Caco-2 (cell line): ENCODE data around the gene UQCC2. TPM values are rescaled to one million over a fixed set of nuclear protein-coding genes. Genes with fewer than 3 reads are reported as not detected.

Experiments used
- BruUV-seq: library from RNA; stranded (reverse); fragments of 400-500 nt; replicated peaks from 2 replicates; lab custom pipeline; 2021; lab: Mats Ljungman, UMichigan
- CTCF ChIA-PET: fragments of 300-600 bp; sonication (Branson Sonifier 250); formaldehyde crosslinking; loops from one replicate; lab custom pipeline; 2022; ENCODE audit warnings: antibody characterized with exemption; lab: Charles Lee
- POLR2A ChIA-PET: fragments of 300-600 bp; sonication (Branson Sonifier 250); formaldehyde crosslinking; loops from one replicate; lab custom pipeline; 2022; ENCODE audit warnings: antibody characterized with exemption; lab: Charles Lee
- DNase-seq, 2 experiments: peaks; one replicate each; pipeline versions ENCODE4 v3.0.0 to v3.0.0-alpha.2; 2020 to 2022
- H3K27me3 ChIP-seq: replicated peaks from 2 replicates; pipeline ENCODE4 v1.6.0; 2011; ENCODE audit warnings: low read length; ENCODE audit not compliant: control insufficient read depth, insufficient read depth
- H3K36me3 ChIP-seq: 2 replicates; pipeline ENCODE4 v1.5.1; 2011; ENCODE audit warnings: low read length; ENCODE audit not compliant: control insufficient read depth, insufficient read depth
- H3K4me1 ChIP-seq: fragments of 250-450 bp; sonication (Bioruptor Pico); 2 replicates; pipeline ENCODE4 v1.5.1; 2020; ENCODE audit warnings: mild to moderate bottlenecking
- H3K4me3 ChIP-seq: 2 replicates; pipeline ENCODE4 v1.5.1; 2011; ENCODE audit warnings: low read depth, mild to moderate bottlenecking, control low read depth, low read length
- H3K9me3 ChIP-seq: fragments of 250-450 bp; sonication (Bioruptor Pico); 2 replicates; pipeline ENCODE4 v1.5.1; 2020; ENCODE audit warnings: mild to moderate bottlenecking, moderate library complexity
- H3K27ac Mint-ChIP-seq: one replicate; pipeline ENCODE4 v1.8.0; 2022; ENCODE audit warnings: mixed read lengths; ENCODE audit not compliant: unreplicated experiment
- H3K27me3 Mint-ChIP-seq: one replicate; pipeline ENCODE4 v1.8.0; 2022; ENCODE audit warnings: mixed read lengths; ENCODE audit not compliant: insufficient read depth, unreplicated experiment
- H3K36me3 Mint-ChIP-seq: one replicate; pipeline ENCODE4 v1.8.0; 2022; ENCODE audit warnings: mild to moderate bottlenecking, mixed read lengths; ENCODE audit not compliant: insufficient read depth, unreplicated experiment
- H3K4me1 Mint-ChIP-seq: one replicate; pipeline ENCODE4 v1.8.0; 2022; ENCODE audit warnings: low read depth, mixed read lengths; ENCODE audit not compliant: unreplicated experiment
- H3K4me3 Mint-ChIP-seq: one replicate; pipeline ENCODE4 v1.8.0; 2022; ENCODE audit warnings: mild to moderate bottlenecking, moderate library complexity, mixed read lengths; ENCODE audit not compliant: unreplicated experiment
- H3K9me3 Mint-ChIP-seq: one replicate; pipeline ENCODE4 v1.8.0; 2022; ENCODE audit warnings: mixed read lengths; ENCODE audit not compliant: unreplicated experiment
- CTCF ChIP-seq, 2 experiments: fragments of 200-600 bp in 1 of 2; IDR thresholded peaks; 1 replicate in 1 of 2; 2 replicates in 1 of 2; pipeline versions ENCODE4 v1.5.1 to v1.8.0; 2011 to 2022; ENCODE audit warnings: antibody characterized with exemption in 1 of 2, control low read depth in 1 of 2, inconsistent platforms in 1 of 2, low read depth in 1 of 2, low read length in 1 of 2, mild to moderate bottlenecking in 1 of 2, moderate library complexity in 1 of 2; ENCODE audit not compliant: insufficient read depth in 1 of 2, severe bottlenecking in 1 of 2, unreplicated experiment in 1 of 2
- intact Hi-C: fragments of 100-400 bp; cut with micrococcal nuclease; formaldehyde crosslinking; loops from one replicate; pipeline ENCODE4 v1.10.0; 2022; ENCODE audit not compliant: unreplicated experiment
- total RNA-seq: library from RNA; stranded (reverse); gene quantifications from 2 replicates; pipeline ENCODE4 v1.2.3, GENCODE V29; 2022

Gene UQCC2
- total RNA-seq, 1 experiment from 2014 or later: 122 TPM

- peak; percentile 74 to 77 for DNase-seq
- Histone ChIP-seq H3K36me3 (peaks cover 9% of the 10 kb centered on the region), H3K9me3 (no peaks in the 10 kb centered on the region), H3K4me1 (no peaks in the 10 kb centered on the region), H3K4me3 (no peak overlapping the region), H3K27me3 (no peaks in the 10 kb centered on the region)
- ChIA-PET CTCF (interaction anchor here (0.6 to 2.1 kb wide), 7 partner anchors 9 to 121 kb away, joined by 3 to 17 read pairs (median 5); partner anchors contain the start of genes BAK1 and UQCC2), POLR2A (interaction anchor here (0.6 kb wide), 1 partner anchor 11 kb away, joined by 4 read pairs; the partner anchor contains the start of gene UQCC2)
- Mint-ChIP-seq H3K27me3 (no peaks in the 10 kb centered on the region), H3K4me3 (no peak overlapping the region), H3K4me1 (no peaks in the 10 kb centered on the region), H3K36me3 (peaks cover 57% of the 10 kb centered on the region), H3K9me3 (no peaks in the 10 kb centered on the region), H3K27ac (no peak overlapping the region)
- intact Hi-C loops: loop anchor here (1.0 kb wide), 1 partner anchor 110 kb away; no protein-coding TSS in a partner anchor
- no TSS peak for BruUV-seq
- peak; percentile 64 to 85 for TF ChIP-seq CTCF (IDR thresholded peaks at IDR 0.05; ENCODE audit: insufficient read depth in 1 of 2, low read depth in 1 of 2, low read length in 1 of 2, severe bottlenecking in 1 of 2, unreplicated experiment in 1 of 2)
These were observed 11.0 kb downstream of the UQCC2 start for GRCh38 chr6:33700391-33701050.

GRCh38 chr6:33699739-33700138, 11.8 kb downstream of the UQCC2 start:
- Histone ChIP-seq H3K4me1 (no peaks in the 10 kb centered on the region), H3K4me3 (no peak overlapping the region), H3K9me3 (no peaks in the 10 kb centered on the region), H3K36me3 (peaks cover 11% of the 10 kb centered on the region), H3K27me3 (no peaks in the 10 kb centered on the region)
- Mint-ChIP-seq H3K36me3 (peaks cover 56% of the 10 kb centered on the region), H3K4me3 (no peak overlapping the region), H3K27ac (no peak overlapping the region), H3K9me3 (no peaks in the 10 kb centered on the region), H3K27me3 (no peaks in the 10 kb centered on the region), H3K4me1 (no peaks in the 10 kb centered on the region)
- CTCF ChIA-PET: interaction anchor here (1.2 to 1.7 kb wide), 2 partner anchors 110 to 113 kb away, joined by 8 to 10 read pairs; no protein-coding TSS in a partner anchor
- BruUV-seq: no TSS peak
- no peak for TF ChIP-seq CTCF (IDR thresholded peaks at IDR 0.05; ENCODE audit: insufficient read depth in 1 of 2, low read depth in 1 of 2, low read length in 1 of 2, severe bottlenecking in 1 of 2, unreplicated experiment in 1 of 2)
- no peak for DNase-seq
- intact Hi-C loops: loop anchor here (1.0 kb wide), 1 partner anchor 109 kb away; no protein-coding TSS in a partner anchor
- POLR2A ChIA-PET: no interaction called here

GRCh38 chr6:33699131-33699530, 12.4 kb downstream of the UQCC2 start:
- DNase-seq: no peak
- Mint-ChIP-seq H3K27me3 (no peaks in the 10 kb centered on the region), H3K4me1 (no peaks in the 10 kb centered on the region), H3K36me3 (peaks cover 59% of the 10 kb centered on the region), H3K27ac (no peak overlapping the region), H3K4me3 (no peak overlapping the region), H3K9me3 (no peaks in the 10 kb centered on the region)
- ChIA-PET CTCF (no interaction called here), POLR2A (no interaction called here)
- Histone ChIP-seq H3K4me3 (no peak overlapping the region), H3K36me3 (peaks cover 10% of the 10 kb centered on the region), H3K4me1 (no peaks in the 10 kb centered on the region), H3K9me3 (no peaks in the 10 kb centered on the region), H3K27me3 (no peaks in the 10 kb centered on the region)
- no peak for TF ChIP-seq CTCF (IDR thresholded peaks at IDR 0.05; ENCODE audit: insufficient read depth in 1 of 2, low read depth in 1 of 2, low read length in 1 of 2, severe bottlenecking in 1 of 2, unreplicated experiment in 1 of 2)
- no TSS peak for BruUV-seq
- intact Hi-C loops: no loop called here
